Activated naive CD4-positive, alpha-beta T cell treated with anti-CD3 and anti-CD28 coated beads for 36 hours (primary cell): ENCODE measurements around the gene LYPD5. TPM values are rescaled to one million over a fixed set of nuclear protein-coding genes. Genes with fewer than 3 reads are reported as not detected.
"Not testable (repeated sequence)": the region's sequence is repeated elsewhere in the genome, so short reads cannot be mapped to it uniquely, and the experiment has no call there.

ENCODE experiments used
- CTCF ChIA-PET: fragments of 350-600 bp; sonication (Branson Sonifier 250); formaldehyde crosslinking; loops from one replicate; lab custom pipeline; 2021; ENCODE audit warnings: antibody characterized with exemption; lab: Charles Lee
- DNase-seq: peaks from one replicate; pipeline ENCODE4 v3.0.0-alpha.2; 2020
- H3K27ac Mint-ChIP-seq: one replicate; pipeline ENCODE4 v1.8.0; 2021; ENCODE audit warnings: mild to moderate bottlenecking, mixed read lengths
- H3K27me3 Mint-ChIP-seq: one replicate; pipeline ENCODE4 v1.8.0; 2021; ENCODE audit warnings: low read depth, mixed read lengths
- H3K36me3 Mint-ChIP-seq: one replicate; pipeline ENCODE4 v1.8.0; 2021; ENCODE audit warnings: low read depth, mixed read lengths
- H3K4me1 Mint-ChIP-seq: one replicate; pipeline ENCODE4 v1.8.0; 2021; ENCODE audit warnings: low read depth, mixed read lengths
- H3K4me3 Mint-ChIP-seq: one replicate; pipeline ENCODE4 v1.8.0; 2021; ENCODE audit warnings: mild to moderate bottlenecking, moderate library complexity, mixed read lengths
- H3K9me3 Mint-ChIP-seq: one replicate; pipeline ENCODE4 v1.8.0; 2021; ENCODE audit warnings: mixed read lengths
- intact Hi-C: fragments of 100-400 bp; cut with micrococcal nuclease; formaldehyde crosslinking; loops from one replicate; pipeline ENCODE4 v1.15.1; 2023
- total RNA-seq, 2 experiments: library from RNA; stranded (reverse); gene quantifications; one replicate each; pipeline ENCODE4 v1.2.3, GENCODE V29; 2021

Gene LYPD5
- total RNA-seq, result 1 to 10 TPM; 1.3 to 2.0 TPM

GRCh38 chr19:43802216-43802951 lies at the start of gene LYPD5:
TSS of gene LYPD5 (minus strand) at chr19:43802447. CDS start at chr19:43802380, 67 bp downstream.
- CTCF ChIA-PET, result no interaction called here
- H3K27ac Mint-ChIP-seq, result no peak within 1 kb of the TSS
- no peak within 1 kb of the TSS for H3K4me3 Mint-ChIP-seq

GRCh38 chr19:43848821-43849220 lies 46.6 kb upstream of the LYPD5 start:
- CTCF ChIA-PET, result no interaction called here
- no peak overlapping the region for H3K4me3 Mint-ChIP-seq
- no peaks in the 10 kb centered on the region for H3K4me1 Mint-ChIP-seq
- DNase-seq, result no peak
- H3K27me3 Mint-ChIP-seq, result no peaks in the 10 kb centered on the region
- H3K9me3 Mint-ChIP-seq, result peaks cover 61% of the 10 kb centered on the region
- H3K36me3 Mint-ChIP-seq, result peaks cover 57% of the 10 kb centered on the region
- intact Hi-C loops, result no loop called here
- no peak overlapping the region for H3K27ac Mint-ChIP-seq

More at GRCh38 chr19:43802216-43802951, at the start of gene LYPD5:
- Mint-ChIP-seq H3K27me3 (peaks cover 3% of the 10 kb centered on the region), H3K4me1 (peaks cover 9% of the 10 kb centered on the region), H3K9me3 (no peaks in the 10 kb centered on the region), H3K36me3 (no peaks in the 10 kb centered on the region)
- intact Hi-C loops, result no loop called here
- DNase-seq, result no peak

- Mint-ChIP-seq H3K27ac (no peak overlapping the region), H3K36me3 (peaks cover 63% of the 10 kb centered on the region), H3K4me1 (no peaks in the 10 kb centered on the region), H3K4me3 (no peak overlapping the region), H3K27me3 (no peaks in the 10 kb centered on the region), H3K9me3 (peaks cover 61% of the 10 kb centered on the region)
- CTCF ChIA-PET, result no interaction called here
- DNase-seq, result no peak
- intact Hi-C loops, result no loop called here
These were observed 45.6 kb upstream of the LYPD5 start for GRCh38 chr19:43847884-43848283.

GRCh38 chr19:43847246-43847645 lies 45.0 kb upstream of the LYPD5 start:
- Mint-ChIP-seq H3K27me3 (no peaks in the 10 kb centered on the region), H3K9me3 (peaks cover 57% of the 10 kb centered on the region), H3K4me1 (no peaks in the 10 kb centered on the region), H3K27ac (peak overlapping the region; percentile 13), H3K4me3 (no peak overlapping the region), H3K36me3 (peaks cover 63% of the 10 kb centered on the region)
- no peak for DNase-seq
- intact Hi-C loops, result no loop called here
- CTCF ChIA-PET, result no interaction called here

- CTCF ChIA-PET, result no interaction called here
- H3K9me3 Mint-ChIP-seq, result peaks cover 59% of the 10 kb centered on the region
- intact Hi-C loops, result no loop called here
- H3K27me3 Mint-ChIP-seq, result no peaks in the 10 kb centered on the region
- no peak overlapping the region for H3K4me3 Mint-ChIP-seq
- DNase-seq, result no peak
- H3K4me1 Mint-ChIP-seq, result no peaks in the 10 kb centered on the region
- peaks cover 84% of the 10 kb centered on the region for H3K36me3 Mint-ChIP-seq
- no peak overlapping the region for H3K27ac Mint-ChIP-seq
These were observed 39.8 kb upstream of the LYPD5 start for GRCh38 chr19:43842007-43842406.

GRCh38 chr19:43839139-43839538 lies 36.9 kb upstream of the LYPD5 start:
- no peak overlapping the region for H3K4me3 Mint-ChIP-seq
- peaks cover 57% of the 10 kb centered on the region for H3K9me3 Mint-ChIP-seq
- DNase-seq, result no peak
- H3K4me1 Mint-ChIP-seq, result no peaks in the 10 kb centered on the region
- intact Hi-C loops, result no loop called here
- peak overlapping the region; percentile 5 for H3K27ac Mint-ChIP-seq
- no peaks in the 10 kb centered on the region for H3K27me3 Mint-ChIP-seq
- H3K36me3 Mint-ChIP-seq, result peaks cover 87% of the 10 kb centered on the region
- CTCF ChIA-PET, result interaction anchor here (0.6 kb wide), 1 partner anchor 136 kb away, joined by 3 read pairs; no protein-coding TSS in a partner anchor

- peaks cover 17% of the 10 kb centered on the region for H3K4me1 Mint-ChIP-seq
- peak within 1 kb of the TSS; percentile 75 for H3K27ac Mint-ChIP-seq
- H3K4me3 Mint-ChIP-seq, result peak within 1 kb of the TSS; percentile 88
- DNase-seq, result peak; percentile 92
- peaks cover 11% of the 10 kb centered on the region for H3K9me3 Mint-ChIP-seq
- intact Hi-C loops, result loop anchor here (1.0 to 5.0 kb wide), 7 partner anchors 74 to 385 kb away; partner anchors contain the start of genes ZNF224, ZNF227, ZNF230 and ZNF284
- CTCF ChIA-PET, result interaction anchor here (0.7 kb wide), 1 partner anchor 12 kb away, joined by 4 read pairs; no protein-coding TSS in a partner anchor
- no peaks in the 10 kb centered on the region for H3K27me3 Mint-ChIP-seq
- peaks cover 27% of the 10 kb centered on the region for H3K36me3 Mint-ChIP-seq
These were observed 24.8 kb upstream of the LYPD5 start, which contains the start of gene ZNF283 for GRCh38 chr19:43826787-43827754. TSS of gene ZNF283 (plus strand) at chr19:43827321. CDS start at chr19:43833505, 6,184 bp downstream.

- H3K27me3 Mint-ChIP-seq, result peaks cover 15% of the 10 kb centered on the region
- DNase-seq, CTCF ChIA-PET, H3K27ac Mint-ChIP-seq, intact Hi-C loops, H3K9me3 Mint-ChIP-seq, H3K4me3 Mint-ChIP-seq: not testable (repeated sequence)
- H3K4me1 Mint-ChIP-seq, result peaks cover 30% of the 10 kb centered on the region
- H3K36me3 Mint-ChIP-seq, result peaks cover 11% of the 10 kb centered on the region
These were observed 22.3 kb upstream of the LYPD5 start for GRCh38 chr19:43824572-43824971.

GRCh38 chr19:43823856-43824255 lies 21.6 kb upstream of the LYPD5 start:
- H3K9me3 Mint-ChIP-seq, DNase-seq, intact Hi-C loops, H3K27ac Mint-ChIP-seq, H3K4me3 Mint-ChIP-seq, CTCF ChIA-PET, H3K36me3 Mint-ChIP-seq: not testable (repeated sequence)
- Mint-ChIP-seq H3K27me3 (peaks cover 17% of the 10 kb centered on the region), H3K4me1 (peaks cover 30% of the 10 kb centered on the region)

GRCh38 chr19:43820884-43821215 lies 18.6 kb upstream of the LYPD5 start:
- CTCF ChIA-PET, result interaction anchor here (0.8 kb wide), 1 partner anchor 300 kb away, joined by 3 read pairs; no protein-coding TSS in a partner anchor
- H3K9me3 Mint-ChIP-seq, result peaks cover 2% of the 10 kb centered on the region
- H3K4me1 Mint-ChIP-seq, result peaks cover 13% of the 10 kb centered on the region
- DNase-seq, result no peak
- peaks cover 17% of the 10 kb centered on the region for H3K27me3 Mint-ChIP-seq
- intact Hi-C loops, result loop anchor here (2.0 kb wide), 1 partner anchor 40 kb away; the partner anchor contains the start of gene KCNN4
- peak overlapping the region; percentile 78 for H3K4me3 Mint-ChIP-seq
- H3K36me3 Mint-ChIP-seq, result peaks cover 2% of the 10 kb centered on the region
- H3K27ac Mint-ChIP-seq, result peak overlapping the region; percentile 61

GRCh38 chr19:43820098-43820883 lies 18.0 kb upstream of the LYPD5 start:
- peaks cover 17% of the 10 kb centered on the region for H3K27me3 Mint-ChIP-seq
- H3K4me3 Mint-ChIP-seq, result peak overlapping the region; percentile 78
- H3K36me3 Mint-ChIP-seq, result peaks cover 2% of the 10 kb centered on the region
- H3K27ac Mint-ChIP-seq, result peak overlapping the region; percentile 61
- H3K4me1 Mint-ChIP-seq, result peaks cover 13% of the 10 kb centered on the region
- H3K9me3 Mint-ChIP-seq, result peaks cover 2% of the 10 kb centered on the region
- DNase-seq, result peak; percentile 77
- intact Hi-C loops, result loop anchor here (2.0 kb wide), 1 partner anchor 39 kb away; the partner anchor contains the start of gene KCNN4
- CTCF ChIA-PET, result interaction anchor here (1.1 kb wide), 1 partner anchor 152 kb away, joined by 3 read pairs; no protein-coding TSS in a partner anchor
